Tibial nerve (tissue), 4 donors: ENCODE results near the gene EIF2AK2. TPM values are rescaled to one million over a fixed set of nuclear protein-coding genes. Genes with fewer than 3 reads are reported as not detected.
"Not testable (repeated sequence)": the region's sequence is repeated elsewhere in the genome, so short reads cannot be mapped to it uniquely, and the experiment has no call there.

Source experiments
- DNase-seq, 2 donors: peaks; one replicate each; pipeline ENCODE4 v3.0.0-alpha.2; 2019; ENCODE audit warnings: low spot score in 2 of 2
- H3K27ac ChIP-seq, 4 donors: fragments of 200-600 bp; sonication (generic) in 3 of 4; one replicate each; pipeline ENCODE4 v1.5.1; 2017 to 2019; ENCODE audit warnings: mild to moderate bottlenecking in 1 of 4
- H3K27me3 ChIP-seq, 2 donors: fragments of 200-600 bp; sonication (generic) in 1 of 2; one replicate each; pipeline versions ENCODE4 v1.5.1 to v1.6.0; 2017 to 2019
- H3K36me3 ChIP-seq, 3 donors: fragments of 200-600 bp; sonication (generic); one replicate each; pipeline ENCODE4 v1.5.1; 2018 to 2019
- H3K4me1 ChIP-seq, 4 donors: fragments of 200-600 bp; sonication (generic) in 3 of 4; one replicate each; pipeline ENCODE4 v1.5.1; 2017 to 2019
- H3K4me3 ChIP-seq, 4 donors: fragments of 200-600 bp; sonication (generic) in 3 of 4; one replicate each; pipeline ENCODE4 v1.5.1; 2017 to 2019; ENCODE audit warnings: mild to moderate bottlenecking in 1 of 4, moderate library complexity in 1 of 4
- H3K9me3 ChIP-seq, 4 donors: fragments of 200-600 bp; sonication (generic) in 3 of 4; one replicate each; pipeline ENCODE4 v1.5.1; 2017 to 2019
- EP300 ChIP-seq, 2 donors: sonication (generic); formaldehyde crosslinking; IDR thresholded peaks; one replicate each; pipeline ENCODE4 v1.6.1; 2017; ENCODE audit warnings: antibody characterized with exemption in 2 of 2, mild to moderate bottlenecking in 1 of 2
- POLR2A ChIP-seq, 2 donors: fragments of 450-650 bp; IDR thresholded peaks; one replicate each; pipeline ENCODE4 v1.6.1; 2017; ENCODE audit warnings: antibody characterized with exemption in 2 of 2, mild to moderate bottlenecking in 2 of 2, moderate library complexity in 2 of 2
- WGBS, 2 donors: methylation state at CpG; one replicate each; pipeline ENCODE4 v1.1.5; 2018; 5-methylcytosine and 5-hydroxymethylcytosine counted together
- total RNA-seq, 4 donors: library from RNA; depleted of rRNA; stranded (reverse); fragments of >200 nt; gene quantifications; one replicate each; pipeline ENCODE4 v1.1.0, GENCODE V29; 2016
- TF ChIP-seq, protein P1 (sequence below), 5 experiments: fragments of 200-600 bp in 3 of 5; fragments of 450-650 bp in 2 of 5; sonication (generic) in 3 of 5; IDR thresholded peaks; one replicate each; pipeline ENCODE4 v1.5.1; 2016 to 2019; ENCODE audit warnings: antibody characterized with exemption in 5 of 5, mild to moderate bottlenecking in 3 of 5, moderate library complexity in 2 of 5

The EIF2AK2 gene
- total RNA-seq, 4 donors from 2014 or later, result 21.6 to 36.0 (median 25.7) TPM

DNA sequence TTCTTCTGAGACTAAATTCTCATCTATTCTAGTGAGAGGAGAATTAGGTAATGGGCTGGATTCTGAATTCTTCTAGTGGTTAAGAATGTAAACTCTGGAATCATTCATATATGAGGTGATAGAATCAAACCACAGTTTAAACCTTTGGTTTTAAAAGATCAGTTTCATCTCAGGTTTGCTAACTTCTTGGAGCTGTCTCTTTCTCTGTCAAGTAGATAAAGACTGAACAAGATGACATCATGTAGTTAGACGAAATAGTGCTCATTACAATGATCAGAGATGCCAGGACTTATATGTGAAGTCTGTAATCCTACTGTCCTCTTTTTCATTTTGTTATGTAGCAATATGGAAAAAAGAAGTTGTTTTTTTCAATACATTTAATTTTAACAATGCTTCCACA lies 44.4 kb upstream of the EIF2AK2 start:
- peaks cover 8 to 76% (median 9%) of the 10 kb centered on the region in 3 donors for H3K36me3 ChIP-seq
- H3K4me3 ChIP-seq, result no peak overlapping the region
- TF ChIP-seq, protein P1, sequence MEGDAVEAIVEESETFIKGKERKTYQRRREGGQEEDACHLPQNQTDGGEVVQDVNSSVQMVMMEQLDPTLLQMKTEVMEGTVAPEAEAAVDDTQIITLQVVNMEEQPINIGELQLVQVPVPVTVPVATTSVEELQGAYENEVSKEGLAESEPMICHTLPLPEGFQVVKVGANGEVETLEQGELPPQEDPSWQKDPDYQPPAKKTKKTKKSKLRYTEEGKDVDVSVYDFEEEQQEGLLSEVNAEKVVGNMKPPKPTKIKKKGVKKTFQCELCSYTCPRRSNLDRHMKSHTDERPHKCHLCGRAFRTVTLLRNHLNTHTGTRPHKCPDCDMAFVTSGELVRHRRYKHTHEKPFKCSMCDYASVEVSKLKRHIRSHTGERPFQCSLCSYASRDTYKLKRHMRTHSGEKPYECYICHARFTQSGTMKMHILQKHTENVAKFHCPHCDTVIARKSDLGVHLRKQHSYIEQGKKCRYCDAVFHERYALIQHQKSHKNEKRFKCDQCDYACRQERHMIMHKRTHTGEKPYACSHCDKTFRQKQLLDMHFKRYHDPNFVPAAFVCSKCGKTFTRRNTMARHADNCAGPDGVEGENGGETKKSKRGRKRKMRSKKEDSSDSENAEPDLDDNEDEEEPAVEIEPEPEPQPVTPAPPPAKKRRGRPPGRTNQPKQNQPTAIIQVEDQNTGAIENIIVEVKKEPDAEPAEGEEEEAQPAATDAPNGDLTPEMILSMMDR (IDR thresholded peaks at IDR 0.05), result no peak
- no peak for TF ChIP-seq EP300 (IDR thresholded peaks at IDR 0.05)
- TF ChIP-seq POLR2A (IDR thresholded peaks at IDR 0.05), result no peak
- no peaks in the 10 kb centered on the region for H3K27me3 ChIP-seq
- 83 to 86% methylated on average over 1 of the region's 1 CpG for WGBS, 2 donors
- H3K27ac ChIP-seq, result no peak overlapping the region
- DNase-seq, result no peak
- peaks cover 0 to 23% (median 0%) of the 10 kb centered on the region in 4 donors for H3K9me3 ChIP-seq
- H3K4me1 ChIP-seq, result peaks cover 0 to 18% (median 8%) of the 10 kb centered on the region in 4 donors

DNA sequence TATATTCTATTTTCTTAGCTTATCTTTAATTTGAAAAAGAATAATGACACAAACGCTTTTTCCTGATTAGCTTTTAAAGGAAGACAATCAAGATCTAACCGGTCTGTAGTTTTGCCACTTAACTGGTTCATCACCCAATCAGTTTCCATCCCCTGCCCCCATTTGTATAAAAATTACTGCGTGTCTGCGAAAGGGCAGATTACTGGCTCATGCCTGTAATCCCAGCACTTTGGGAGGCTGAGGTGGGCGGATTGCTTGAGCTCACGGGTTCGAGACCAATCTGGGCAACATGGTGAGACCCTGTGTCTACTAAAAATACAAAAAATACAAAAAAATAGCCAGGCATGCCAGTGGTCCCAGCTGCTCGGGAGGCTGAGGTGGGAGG lies 41.9 kb upstream of the EIF2AK2 start:
- 88 to 91% methylated on average over 8 of the region's 8 CpGs for WGBS, 2 donors
- TF ChIP-seq EP300 (IDR thresholded peaks at IDR 0.05) (no peak), POLR2A (IDR thresholded peaks at IDR 0.05) (no peak)
- TF ChIP-seq, protein P1 (IDR thresholded peaks at IDR 0.05), result no peak
- no peaks in the 10 kb centered on the region for H3K27me3 ChIP-seq

DNA sequence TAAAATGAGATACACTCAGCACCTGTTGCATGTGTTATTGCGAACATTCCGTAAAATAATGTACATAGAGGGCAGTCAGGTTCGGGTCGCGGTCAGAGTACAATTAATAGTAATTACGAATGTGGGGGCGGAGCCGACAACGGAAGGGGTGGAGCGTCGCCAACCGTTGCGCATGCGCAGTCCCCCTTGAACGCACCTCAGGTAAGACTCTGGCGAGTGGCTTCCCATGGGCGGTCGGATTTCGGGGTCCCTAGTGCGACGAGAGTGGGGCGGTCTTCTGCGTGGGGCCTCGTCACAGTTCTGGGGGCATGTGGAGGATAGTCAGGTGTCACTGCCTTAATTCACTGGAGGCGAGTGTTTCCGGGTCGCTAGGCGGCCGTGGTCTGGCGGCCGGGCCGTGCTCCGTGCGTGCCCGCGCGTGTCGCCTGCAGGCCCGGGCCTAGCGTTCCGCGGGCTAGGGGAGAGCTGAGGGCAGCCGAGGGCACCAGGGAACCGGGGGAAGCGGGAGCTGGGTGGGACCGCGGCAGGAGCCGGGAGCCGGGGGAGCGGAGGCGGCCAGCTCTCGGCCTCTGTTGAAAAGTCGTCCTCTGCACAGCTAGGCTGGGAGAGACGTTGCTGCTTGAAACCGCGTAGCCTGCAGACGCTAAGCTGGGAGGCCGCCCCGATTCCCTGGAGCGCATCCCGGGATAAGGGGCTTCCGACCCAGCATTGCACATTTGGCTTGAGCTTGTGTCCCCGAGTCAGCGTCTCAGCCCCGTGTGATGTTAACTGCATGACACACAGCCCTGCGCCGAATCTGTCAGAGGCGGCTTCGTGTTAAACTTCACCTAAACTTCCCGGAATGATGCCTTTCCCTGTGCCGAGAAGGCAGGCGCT lies 39.8 kb upstream of the EIF2AK2 start, which contains the start of gene CEBPZOS:
Gene CEBPZOS, plus strand, starts transcription at position 177 of the 876 bp plus-strand sequence. CDS start 3,209 bp downstream, outside the sequence.
- H3K36me3 ChIP-seq, result peaks cover 0 to 29% (median 0%) of the 10 kb centered on the region in 3 donors
- H3K4me1 ChIP-seq, result peaks cover 0 to 23% (median 8%) of the 10 kb centered on the region in 4 donors
- H3K9me3 ChIP-seq, result no peaks in the 10 kb centered on the region
- DNase-seq, result peak; percentile 69 to 82
- H3K27ac ChIP-seq, result peak within 1 kb of the TSS; percentile 76 to 95 (median 90)
- H3K27me3 ChIP-seq, result no peaks in the 10 kb centered on the region
- 0 to 1% methylated on average over 36 to 65 of the region's 72 CpGs for whole genome bisulfite sequencing, 2 donors
- TF ChIP-seq POLR2A (IDR thresholded peaks at IDR 0.05) (peak in 1 of 2 donors; percentile 77), EP300 (IDR thresholded peaks at IDR 0.05) (peak; percentile 65 to 93)
- TF ChIP-seq, protein P1 (IDR thresholded peaks at IDR 0.05), result peak in 1 of 5 experiments; percentile 39
- H3K4me3 ChIP-seq, result peak within 1 kb of the TSS; percentile 76 to 97 (median 90)

More for the DNA sequence above, 41.9 kb upstream of the EIF2AK2 start:
- peaks cover 0 to 9% (median 0%) of the 10 kb centered on the region in 4 donors for H3K9me3 ChIP-seq
- no peak for DNase-seq
- peaks cover 0 to 50% (median 6%) of the 10 kb centered on the region in 3 donors for H3K36me3 ChIP-seq
- H3K4me3 ChIP-seq, result no peak overlapping the region
- no peak overlapping the region for H3K27ac ChIP-seq
- H3K4me1 ChIP-seq, result peaks cover 0 to 23% (median 8%) of the 10 kb centered on the region in 4 donors

DNA sequence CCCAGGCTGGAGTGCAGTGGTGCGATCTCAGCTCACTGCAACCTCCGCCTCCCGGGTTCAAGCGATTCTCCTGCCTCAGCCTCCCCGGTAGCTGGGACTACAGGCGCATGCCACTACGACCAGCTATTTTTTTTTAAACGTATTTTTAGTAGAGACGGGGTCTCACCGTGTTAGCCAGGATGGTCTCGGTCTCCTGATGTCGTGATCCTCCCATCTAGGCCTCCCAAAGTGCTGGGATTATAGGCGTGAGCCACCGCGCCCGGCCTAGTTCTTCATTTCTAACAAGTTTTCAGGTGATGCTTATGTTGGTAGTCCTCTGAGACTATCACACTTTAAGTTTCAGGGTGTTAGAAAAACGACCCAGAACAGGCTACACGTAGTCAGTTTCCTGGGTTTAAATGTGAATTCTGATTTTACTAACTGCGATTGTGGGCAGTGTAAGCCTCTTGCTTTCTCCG lies 39.1 kb upstream of the EIF2AK2 start:
- Histone ChIP-seq H3K36me3 (peaks cover 0 to 23% (median 0%) of the 10 kb centered on the region in 3 donors), H3K27ac (peak overlapping the region; percentile 76 to 95 (median 90)), H3K4me3 (peak overlapping the region; percentile 76 to 97 (median 90)), H3K4me1 (peaks cover 0 to 23% (median 8%) of the 10 kb centered on the region in 4 donors)
- DNase-seq, H3K9me3 ChIP-seq, H3K27me3 ChIP-seq: not testable (repeated sequence)
- 83 to 89% methylated on average over 20 of the region's 20 CpGs for WGBS, 2 donors

DNA sequence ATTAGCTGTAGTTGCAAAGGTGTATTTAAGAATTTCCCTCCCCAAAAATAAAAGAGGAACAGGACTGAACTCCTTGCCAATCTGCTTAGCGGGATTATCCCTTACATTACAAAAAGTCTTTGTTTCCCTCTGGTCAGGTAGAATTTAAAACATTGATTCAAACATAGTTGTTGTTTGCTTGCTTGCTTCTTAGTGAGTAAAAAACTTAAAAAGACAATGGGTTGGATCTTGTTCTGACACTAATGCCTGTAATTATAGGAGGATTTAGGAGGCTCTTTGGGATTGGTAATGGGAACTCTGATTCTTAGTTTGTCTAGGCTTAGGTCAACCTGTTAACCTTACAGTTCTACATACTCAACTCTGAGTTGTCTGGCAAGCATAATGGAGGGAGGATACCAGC lies 35.8 kb upstream of the EIF2AK2 start:
- Histone ChIP-seq H3K4me3 (no peak overlapping the region), H3K27me3 (no peaks in the 10 kb centered on the region), H3K27ac (no peak overlapping the region), H3K4me1 (peaks cover 0 to 11% (median 4%) of the 10 kb centered on the region in 4 donors), H3K9me3 (no peaks in the 10 kb centered on the region), H3K36me3 (no peaks in the 10 kb centered on the region)
- TF ChIP-seq POLR2A (IDR thresholded peaks at IDR 0.05) (no peak), EP300 (IDR thresholded peaks at IDR 0.05) (no peak)
- TF ChIP-seq, protein P1 (IDR thresholded peaks at IDR 0.05), result no peak
- 88 to 97% methylated on average over 1 of the region's 1 CpG for WGBS, 2 donors
- no peak for DNase-seq
